Epidermal melanocyte (primary cell): ENCODE data around the gene NTM.
"Not testable (repeated sequence)": the region's sequence is repeated elsewhere in the genome, so short reads cannot be mapped to it uniquely, and the experiment has no call there.

Experiments used
- DNase-seq: peaks from one replicate; pipeline ENCODE4 v3.0.0; 2011; ENCODE audit warnings: low spot score; ENCODE audit not compliant: insufficient read length

The NTM gene

GRCh38 chr11:131666006-131666405, 295.6 kb downstream of the NTM start:
- DNase-seq: peak; percentile 76

GRCh38 chr11:131666617-131667016, 296.2 kb downstream of the NTM start:
- DNase-seq: no peak

- no peak for DNase-seq
Observed at GRCh38 chr11:131667566-131667965, 297.2 kb downstream of the NTM start.

- DNase-seq: no peak
Observed at GRCh38 chr11:131668500-131669400, 298.3 kb downstream of the NTM start.

- DNase-seq: no peak
Observed at GRCh38 chr11:131669401-131669780, 299.0 kb downstream of the NTM start.

- no peak for DNase-seq
Observed at GRCh38 chr11:131670876-131671275, 300.5 kb downstream of the NTM start.

- no peak for DNase-seq
Observed at GRCh38 chr11:131671320-131671719, 300.9 kb downstream of the NTM start.

GRCh38 chr11:131671734-131672133, 301.3 kb downstream of the NTM start:
- no peak for DNase-seq

- no peak for DNase-seq
Observed at GRCh38 chr11:131672191-131672590, 301.8 kb downstream of the NTM start.

- peak; percentile 61 for DNase-seq
Observed at GRCh38 chr11:131674051-131674755, 303.8 kb downstream of the NTM start.

GRCh38 chr11:131675121-131675888, 304.9 kb downstream of the NTM start:
- no peak for DNase-seq

- DNase-seq: no peak
Observed at GRCh38 chr11:131677828-131678470, 307.5 kb downstream of the NTM start.

- DNase-seq: no peak
Observed at GRCh38 chr11:131678658-131679340, 308.4 kb downstream of the NTM start.

- not testable (repeated sequence) for DNase-seq
Observed at GRCh38 chr11:131680448-131680847, 310.0 kb downstream of the NTM start.

GRCh38 chr11:131681920-131682319, 311.5 kb downstream of the NTM start:
- no peak for DNase-seq

GRCh38 chr11:131682373-131683015, 312.1 kb downstream of the NTM start:
- DNase-seq: no peak

GRCh38 chr11:131683131-131683530, 312.7 kb downstream of the NTM start:
- DNase-seq: no peak

GRCh38 chr11:131683666-131684065, 313.3 kb downstream of the NTM start:
- no peak for DNase-seq

GRCh38 chr11:131684111-131685060, 314.0 kb downstream of the NTM start:
- DNase-seq: no peak
